HG03558 (cell line): ENCODE measurements around the gene CDC25C.
"Not testable (repeated sequence)": the region's sequence is repeated elsewhere in the genome, so short reads cannot be mapped to it uniquely, and the experiment has no call there.

Experiments used
- ATAC-seq: cut with Tn5 transposase; IDR thresholded peaks from one replicate; pipeline ENCODE4 v1.9.1; 2021; ENCODE audit warnings: moderate number of reproducible peaks; ENCODE audit not compliant: unreplicated experiment; ENCODE audit errors: extremely low read depth

CDC25C gene

DNA sequence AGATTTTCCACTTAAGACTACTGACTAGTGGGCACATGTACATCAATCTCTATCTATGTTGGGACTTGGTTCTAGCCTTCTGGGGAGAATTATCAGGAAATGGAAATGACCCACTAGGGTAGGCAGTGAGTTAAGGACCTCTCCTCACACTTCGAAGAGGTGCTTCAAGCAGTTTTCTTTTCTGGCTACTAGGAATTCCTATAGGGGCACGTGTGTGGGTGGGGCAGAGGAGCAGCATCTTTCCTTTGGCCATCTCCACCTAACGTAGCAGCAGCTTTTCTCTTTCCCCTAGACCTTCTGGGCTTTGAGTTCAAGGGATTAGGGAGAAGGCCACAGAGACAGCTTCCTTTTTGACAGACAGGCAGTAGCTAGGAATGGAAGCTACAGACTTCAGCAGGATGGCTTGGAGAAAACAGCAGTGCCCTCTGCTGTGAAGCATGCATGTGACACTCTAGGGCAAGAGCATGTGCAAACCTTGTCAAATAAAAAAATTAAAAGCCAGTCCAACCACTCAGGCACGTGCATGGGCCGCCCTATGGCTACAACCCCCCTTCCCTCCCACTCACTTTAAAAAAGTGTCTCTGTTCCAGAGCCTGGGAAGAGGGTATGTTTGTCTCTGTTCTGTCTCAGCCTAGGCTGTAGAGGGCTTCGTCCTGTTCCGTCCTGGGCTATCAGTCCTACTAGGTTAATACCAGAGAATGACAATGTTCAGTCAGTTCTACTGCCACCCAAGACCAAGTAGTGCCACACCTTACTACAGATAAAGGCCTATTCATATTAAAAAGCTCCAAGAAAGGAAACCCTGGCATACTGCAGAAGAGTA is 48.5 kb downstream of the CDC25C start:
- no peak for ATAC-seq

DNA sequence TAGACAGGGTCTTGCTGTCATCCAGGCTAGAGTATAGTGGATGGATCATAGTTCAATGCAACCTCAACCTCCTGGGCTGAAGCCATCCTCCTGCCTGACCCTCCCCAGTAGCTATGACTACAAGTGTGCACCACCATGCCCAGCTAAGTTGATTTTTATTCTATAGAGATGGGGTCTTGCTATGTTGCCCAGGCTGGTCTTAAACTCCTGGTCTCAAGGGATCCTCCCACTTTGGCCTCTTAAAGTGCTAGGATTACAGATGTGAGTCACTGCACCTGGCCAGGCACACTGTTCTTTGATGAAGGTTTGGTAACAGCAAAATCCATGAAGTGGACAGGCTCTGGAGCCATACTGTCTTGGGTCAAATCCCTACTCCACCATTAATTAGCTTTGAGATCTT is 50.7 kb downstream of the CDC25C start:
- no peak for ATAC-seq

DNA sequence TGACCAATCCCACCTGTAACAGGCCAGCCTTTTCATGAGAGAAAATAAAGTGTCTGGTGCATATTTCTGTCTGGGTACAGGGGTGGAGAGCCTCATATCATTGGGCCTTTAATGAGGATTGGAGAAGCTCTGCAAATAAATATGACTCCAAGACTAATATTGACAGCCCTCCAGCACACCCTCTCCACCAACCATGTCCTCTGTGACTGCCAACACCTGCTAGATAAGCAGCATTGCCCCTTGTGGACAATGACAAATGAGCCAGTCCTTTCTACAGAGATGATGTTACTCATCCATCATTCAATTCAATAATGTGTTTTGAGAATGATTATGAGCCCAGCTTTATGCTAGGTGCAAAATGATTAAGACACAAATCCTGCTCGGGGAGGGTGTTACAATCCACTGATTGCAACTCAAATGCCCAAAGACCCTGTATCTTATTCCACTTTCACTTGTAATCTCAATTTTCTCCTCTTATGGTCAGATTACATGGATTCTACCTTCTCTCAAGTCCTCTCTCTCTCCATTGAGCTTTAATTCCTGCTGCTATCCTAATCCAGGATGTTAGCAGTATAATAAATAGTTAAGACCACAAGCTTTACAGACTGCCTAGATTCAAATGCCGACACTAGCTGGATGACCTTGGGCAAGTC is 55.1 kb downstream of the CDC25C start:
- ATAC-seq = no peak

DNA sequence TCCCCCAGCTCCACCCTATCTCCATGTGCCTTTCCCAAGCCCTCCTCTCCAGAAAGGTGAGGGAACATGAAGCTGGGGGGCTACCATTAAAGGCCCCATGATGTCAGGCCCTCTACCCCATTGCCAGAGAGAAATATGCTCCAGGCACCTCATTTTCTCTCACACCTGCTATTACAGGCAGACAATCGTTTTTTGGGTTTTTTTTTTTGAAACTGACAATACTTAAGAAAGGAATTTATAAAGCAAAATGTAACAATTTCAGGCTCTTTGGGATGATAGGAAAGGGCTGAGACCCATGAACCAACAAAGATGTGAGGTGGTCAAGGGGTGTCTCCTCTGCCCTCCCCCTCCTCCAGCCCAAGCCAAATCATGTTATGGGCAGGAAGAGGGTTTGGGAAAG is 55.7 kb downstream of the CDC25C start:
- no peak for ATAC-seq

DNA sequence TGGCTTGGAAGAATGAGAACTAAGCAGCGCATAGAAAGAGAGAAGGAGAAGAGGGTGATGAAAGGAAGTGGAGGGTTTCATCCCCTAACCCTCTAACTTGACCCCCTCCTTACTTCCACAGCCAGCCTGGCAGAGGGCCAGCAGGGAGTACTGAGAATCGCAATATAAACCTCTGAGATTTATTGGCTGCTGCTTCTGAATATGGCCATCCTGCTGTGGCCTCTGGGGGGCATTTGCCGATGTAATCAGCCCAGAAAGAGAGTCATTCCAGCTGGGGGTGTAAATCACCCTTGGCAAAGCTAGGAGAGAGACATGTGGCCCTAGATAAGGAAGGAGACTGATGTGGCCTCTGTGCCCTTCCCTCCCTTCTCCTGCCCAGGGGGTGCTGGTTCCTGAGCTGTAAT is 56.2 kb downstream of the CDC25C start:
- no peak for ATAC-seq

DNA sequence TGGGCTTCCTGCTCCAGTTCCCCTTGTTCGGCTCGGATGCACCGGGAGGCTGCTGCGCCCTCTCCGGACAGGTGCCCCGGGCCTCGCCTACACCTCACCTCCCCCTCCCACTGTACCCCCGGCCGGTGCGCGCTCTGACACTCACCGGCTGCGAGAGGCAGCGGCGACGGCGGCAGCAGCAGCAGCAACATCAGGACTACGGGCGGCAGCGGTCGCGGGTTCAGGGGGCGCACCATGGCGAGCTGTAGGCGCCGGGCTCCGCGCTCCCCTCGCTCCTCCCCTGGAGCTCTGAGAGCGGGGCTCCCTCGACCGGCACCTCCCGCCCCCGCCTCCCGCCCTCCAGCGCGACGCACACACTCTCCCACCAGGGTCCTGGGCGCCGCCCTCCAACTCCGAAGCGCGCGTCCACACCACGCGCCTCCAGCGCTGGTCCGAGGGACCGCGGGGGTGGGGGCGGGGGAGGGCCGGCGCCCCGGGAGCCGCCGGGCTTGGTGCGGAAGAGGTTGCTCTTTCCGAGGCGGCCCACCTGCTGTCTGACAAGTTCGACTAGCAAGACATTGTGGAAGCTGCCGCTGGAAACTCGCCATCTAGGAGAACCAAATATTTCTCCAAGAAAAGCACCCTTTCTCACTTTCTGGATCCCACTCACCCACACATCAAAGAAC is 57.3 kb downstream of the CDC25C start, which contains the start of gene GFRA3:
TSS of gene GFRA3 (minus strand) at position 433 of the 665 bp plus-strand sequence. CDS start at position 236, 197 bp downstream.
- ATAC-seq = no peak

DNA sequence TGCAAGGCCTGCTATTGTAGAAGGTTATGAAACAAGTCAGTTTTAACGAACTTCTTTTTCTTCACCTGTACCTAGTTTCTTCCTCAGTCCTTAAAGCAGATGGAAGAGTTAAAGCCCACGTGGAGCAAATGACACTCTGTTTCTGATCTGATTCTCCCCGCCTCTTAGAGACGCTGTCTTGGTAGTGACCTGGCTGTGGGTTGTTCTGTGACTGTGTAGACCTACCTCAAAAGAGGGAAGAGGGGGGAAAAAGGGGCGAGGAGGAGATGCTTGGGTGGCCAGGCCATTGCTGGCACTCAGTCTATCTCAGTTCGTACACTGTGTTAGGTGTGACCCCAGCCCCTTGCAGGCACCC is 57.8 kb downstream of the CDC25C start:
- no peak for ATAC-seq

DNA sequence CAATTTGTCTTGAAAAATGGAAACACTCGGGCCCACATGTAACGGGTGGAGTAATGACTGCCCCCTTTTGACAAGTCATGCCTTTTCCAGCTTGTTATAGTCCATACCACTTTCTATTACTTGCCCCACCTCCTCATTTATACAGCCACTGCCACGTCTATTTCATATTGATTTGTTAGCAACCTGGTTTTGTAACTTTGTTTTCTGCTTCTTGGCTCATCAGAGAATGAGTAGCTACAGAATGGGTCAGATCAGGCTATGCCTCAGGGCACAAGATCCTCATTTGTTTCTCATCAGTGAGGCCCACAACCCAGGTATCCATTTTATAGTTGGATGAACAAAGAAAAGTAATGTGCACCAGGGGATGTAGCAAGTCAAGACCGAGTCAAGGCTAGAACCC is 58.9 kb downstream of the CDC25C start:
- no peak for ATAC-seq

DNA sequence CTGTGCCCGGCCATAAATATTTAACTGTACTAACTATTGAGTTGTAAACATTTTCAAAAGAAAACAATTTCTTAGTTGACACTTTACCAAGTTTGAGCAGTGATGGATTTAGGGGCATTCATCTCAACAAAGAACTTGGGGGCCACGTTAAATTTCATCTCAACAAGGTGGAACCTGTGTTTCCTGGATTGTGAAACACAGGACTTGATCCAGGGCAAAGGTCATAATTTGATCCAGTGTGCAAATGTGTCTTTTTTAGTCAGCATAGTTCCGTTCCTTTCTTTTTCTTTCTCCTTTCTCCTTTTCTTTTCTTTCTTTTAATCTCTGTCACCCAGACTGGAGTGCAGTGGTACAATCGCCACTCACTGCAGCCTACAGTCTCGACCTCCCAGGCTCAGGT is 60.3 kb downstream of the CDC25C start:
- no peak for ATAC-seq

DNA sequence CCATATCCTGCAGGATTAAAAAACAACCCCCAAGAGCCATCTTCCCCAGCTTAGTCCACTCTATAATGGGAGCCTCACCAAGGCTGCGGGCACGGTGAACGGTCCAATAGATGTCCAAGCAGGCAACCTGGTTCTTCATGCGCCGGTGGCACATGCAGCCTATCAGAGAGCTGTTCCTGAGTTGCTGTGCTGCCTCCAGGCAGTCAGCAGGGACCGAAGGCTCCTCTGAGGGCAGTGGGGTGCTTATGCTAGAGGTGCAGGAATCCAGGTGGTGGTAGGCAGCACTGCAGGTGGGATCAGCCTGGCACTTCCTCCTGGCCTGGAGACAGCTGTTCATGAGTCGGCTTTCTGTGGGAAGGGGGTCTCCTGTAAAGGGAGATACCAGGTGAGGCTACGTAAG is 67.4 kb downstream of the CDC25C start:
- ATAC-seq = no peak

DNA sequence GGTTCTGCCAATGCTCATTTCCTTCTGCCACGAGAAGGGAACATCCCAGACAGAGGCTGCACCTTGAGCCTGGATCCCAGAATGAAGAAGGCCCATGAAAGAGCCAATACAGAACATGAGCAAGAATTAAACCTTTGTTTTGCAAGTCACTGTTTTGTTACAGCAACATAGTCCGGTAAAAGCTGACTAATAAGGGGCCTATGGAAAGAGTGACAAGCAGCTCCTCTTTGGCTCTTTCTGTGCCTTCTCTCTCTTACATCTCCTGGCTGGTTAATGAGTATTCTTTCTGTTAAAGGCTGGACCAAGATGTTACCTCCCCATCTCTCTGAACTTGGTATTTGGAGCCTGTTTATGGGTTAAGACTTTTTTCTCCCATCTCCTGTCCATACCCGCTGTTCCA is 68.0 kb downstream of the CDC25C start:
- no peak for ATAC-seq

DNA sequence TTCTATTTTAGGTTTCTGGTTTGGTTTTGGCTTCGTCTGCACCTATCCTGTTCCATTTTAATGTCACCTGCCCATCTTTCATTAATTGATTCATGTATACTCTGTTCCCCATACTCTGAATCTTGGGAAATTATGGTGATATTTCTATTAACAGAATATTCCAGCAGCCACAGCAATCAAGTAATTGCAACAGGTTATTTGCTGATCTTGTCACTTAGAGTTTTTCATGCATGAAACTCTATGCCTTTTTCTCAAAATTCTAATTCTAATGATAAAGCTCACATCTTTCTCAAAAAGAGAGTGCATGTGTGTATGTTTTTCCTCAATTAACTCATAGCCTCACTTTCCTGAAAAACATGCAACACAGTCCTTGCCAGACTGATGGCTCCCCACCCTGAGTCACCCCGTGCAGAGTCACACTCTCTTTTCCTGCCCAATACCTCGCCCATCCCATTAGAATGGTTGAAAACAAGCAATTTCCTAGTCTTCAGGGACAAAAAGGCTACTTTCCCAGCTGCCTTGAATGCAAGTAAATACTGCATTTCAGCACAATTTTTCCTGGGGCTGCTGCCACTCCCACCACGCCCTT is 72.8 kb downstream of the CDC25C start:
- no peak for ATAC-seq

DNA sequence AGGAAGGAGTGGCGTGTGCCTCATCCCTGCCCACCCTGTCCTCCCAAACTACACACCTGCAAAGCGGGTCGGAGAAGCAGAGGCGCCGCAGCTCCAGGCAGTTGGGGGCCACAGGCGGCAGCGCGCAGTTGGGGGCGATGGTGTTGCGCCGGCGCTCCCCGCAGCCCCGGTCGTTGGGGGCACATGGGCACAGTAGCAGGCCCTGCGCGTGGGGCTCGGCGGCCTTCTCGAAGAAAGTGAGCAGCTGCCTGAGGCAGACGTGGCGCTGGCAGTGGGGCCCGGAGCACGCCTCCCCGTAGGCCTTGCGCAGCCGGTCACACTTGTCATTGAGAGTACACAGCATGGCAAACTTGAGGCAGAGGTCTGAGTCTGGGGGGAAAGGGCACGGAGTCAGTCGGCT is 74.0 kb downstream of the CDC25C start:
- ATAC-seq = no peak

DNA sequence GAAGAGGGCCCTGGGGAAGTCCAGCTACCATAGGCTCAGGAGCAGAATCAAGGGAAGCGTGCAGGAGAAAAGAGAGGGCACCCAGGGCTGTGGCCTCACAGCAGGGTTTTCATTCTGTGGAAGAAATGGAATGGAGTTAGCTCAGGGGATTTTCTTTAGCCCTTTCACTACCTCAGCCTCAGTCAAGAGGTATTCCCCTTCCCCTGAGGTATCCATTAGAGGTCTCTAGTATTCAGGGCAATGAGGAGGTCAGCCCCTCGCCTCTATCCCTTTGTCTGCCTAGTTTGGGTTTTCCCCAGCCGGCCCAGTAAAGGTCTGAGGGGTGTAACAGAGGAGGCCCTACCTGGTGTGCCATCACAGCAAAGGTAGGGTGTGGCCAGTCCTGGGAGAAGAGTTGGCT is 78.7 kb downstream of the CDC25C start:
- no peak for ATAC-seq

DNA sequence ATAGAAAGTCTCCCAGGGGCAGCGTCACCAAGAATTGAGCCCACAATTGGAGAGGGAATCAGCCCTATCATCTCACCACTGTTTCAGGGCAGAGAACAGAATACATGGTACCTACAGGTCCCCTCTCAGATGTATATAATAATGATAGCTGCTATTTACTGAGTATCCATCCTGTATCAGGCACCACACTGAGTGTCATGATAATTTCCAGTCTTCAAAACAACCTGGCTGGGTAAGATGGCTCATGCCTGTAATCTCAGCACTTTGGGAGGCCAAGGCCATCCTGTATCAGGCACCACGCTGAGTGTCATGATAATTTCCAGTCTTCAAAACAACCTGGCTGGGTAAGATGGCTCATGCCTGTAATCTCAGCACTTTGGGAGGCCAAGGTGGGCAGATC is 83.8 kb downstream of the CDC25C start:
- ATAC-seq = not testable (repeated sequence)

DNA sequence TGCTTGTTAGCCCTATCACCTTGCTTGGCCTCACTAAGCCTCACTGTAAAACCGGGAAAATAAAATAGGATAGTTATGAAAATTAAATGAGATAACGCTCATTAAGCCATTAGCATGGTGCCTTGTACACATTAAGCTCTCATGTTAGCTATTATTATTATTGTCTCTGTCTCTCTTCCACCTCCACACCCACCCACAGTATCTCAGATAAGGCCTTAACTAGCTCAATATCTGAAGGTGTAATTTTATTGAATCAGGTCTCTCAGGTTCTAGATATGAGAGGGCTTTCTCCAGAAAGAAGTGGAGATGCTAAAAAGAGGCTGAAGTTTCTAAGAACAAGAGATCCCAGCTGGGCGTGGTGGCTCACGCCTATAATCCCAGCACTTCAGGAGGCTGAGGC is 84.8 kb downstream of the CDC25C start:
- no peak for ATAC-seq

DNA sequence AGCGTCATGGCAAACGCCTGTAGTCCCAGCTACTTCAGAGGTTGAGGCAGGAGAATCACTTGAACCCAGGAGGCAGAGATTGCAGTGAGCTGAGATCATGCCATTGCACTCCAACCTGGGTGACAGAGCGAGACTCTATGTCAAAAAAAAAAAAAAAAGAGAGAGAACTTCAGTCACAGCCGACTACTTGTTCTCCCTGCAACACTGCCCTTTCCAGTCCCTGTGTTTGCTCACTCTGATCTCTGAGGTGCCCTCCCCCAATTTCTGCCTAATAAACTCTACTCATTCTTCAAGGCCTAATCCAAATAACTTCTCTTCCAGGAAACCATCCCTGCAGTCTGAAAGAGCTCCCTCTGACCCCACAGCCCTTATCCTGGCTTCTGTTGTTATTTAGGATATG is 85.3 kb downstream of the CDC25C start:
- ATAC-seq = no peak

DNA sequence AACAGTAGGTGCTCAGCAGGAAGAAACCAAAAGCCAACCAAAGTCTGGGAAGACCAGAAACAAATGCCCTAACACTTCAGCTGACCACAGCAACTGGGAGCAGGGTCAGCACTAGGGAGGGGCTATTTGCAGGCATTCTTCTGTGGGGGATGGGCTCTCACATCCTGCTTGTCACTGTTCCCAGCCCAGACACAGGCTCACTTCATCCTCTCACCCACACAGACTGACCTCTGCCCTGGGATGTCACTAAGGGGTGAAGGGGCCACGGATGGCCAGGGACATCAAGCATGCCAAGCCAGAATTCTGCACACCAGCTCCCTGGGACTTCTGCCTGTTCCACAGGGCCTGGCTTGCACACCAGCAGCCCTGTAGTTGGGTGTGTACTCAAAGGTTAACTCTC is 85.9 kb downstream of the CDC25C start:
- ATAC-seq = no peak

DNA sequence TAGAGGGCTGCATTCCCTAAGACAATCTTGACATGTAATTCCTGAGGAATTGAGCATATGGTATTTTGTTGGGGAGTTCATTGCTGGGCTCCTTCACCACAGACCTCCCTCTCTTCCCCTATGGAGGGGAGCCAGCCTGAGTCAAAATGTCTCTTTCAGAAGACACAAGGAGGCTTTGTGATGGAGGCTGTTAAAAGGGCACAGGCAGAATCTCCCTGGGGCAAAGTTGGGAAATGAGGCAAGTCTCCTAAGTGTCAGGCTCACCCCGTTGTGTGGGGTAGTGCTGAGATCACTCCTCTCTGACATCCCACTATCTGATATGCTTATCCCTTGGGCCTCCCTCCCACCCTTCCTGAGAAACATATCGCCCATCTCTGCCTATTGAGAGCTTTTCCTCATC is 87.8 kb downstream of the CDC25C start:
- no peak for ATAC-seq

DNA sequence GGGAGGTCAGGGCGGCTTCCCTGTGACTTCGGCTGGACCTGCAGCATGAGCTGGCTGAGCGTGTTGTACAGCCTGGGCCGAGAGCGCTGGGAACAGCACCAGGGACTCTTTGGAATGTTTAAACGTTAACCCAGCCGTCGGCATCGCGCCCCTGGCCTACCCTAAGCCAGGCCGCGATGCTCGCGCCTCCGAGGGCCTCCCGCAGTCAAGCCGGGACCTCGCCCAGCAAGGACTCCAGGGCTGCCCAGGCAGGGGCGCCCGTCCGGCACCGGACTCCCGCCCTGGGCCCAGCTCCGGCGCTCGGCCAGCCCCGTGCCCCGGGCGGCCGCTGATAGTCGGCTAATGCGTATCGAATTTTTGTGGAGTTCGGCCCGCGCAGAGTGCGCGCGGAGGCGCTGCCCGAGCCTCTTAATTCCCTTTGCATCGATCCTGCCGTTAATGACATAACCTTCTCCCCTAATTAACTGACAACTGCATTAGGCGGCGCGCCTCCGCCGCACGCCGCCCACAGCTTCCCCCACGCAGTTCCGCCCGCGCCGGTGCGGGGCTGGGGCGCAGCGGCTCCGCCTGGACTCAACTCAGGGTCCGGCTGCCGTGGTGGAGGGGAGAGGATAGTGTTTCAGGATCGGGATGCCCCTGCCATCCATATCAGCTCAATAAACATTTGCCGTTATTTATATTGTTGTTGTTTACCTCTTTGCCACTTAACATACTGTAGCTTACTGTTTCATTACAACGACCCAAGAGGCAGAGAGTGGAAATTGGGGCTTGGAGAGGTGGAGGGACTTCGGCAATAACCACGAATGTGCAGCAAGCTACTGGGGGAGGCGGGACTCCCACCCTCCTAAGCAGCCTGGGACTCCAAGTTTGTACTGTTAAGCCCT is 89.7 kb downstream of the CDC25C start:
- ATAC-seq = no peak
